NCI-H2196 (cell line): ENCODE data around the gene NLGN4Y.

Experiments
- DNase-seq: peaks from one replicate; lab custom pipeline; 2025; ENCODE audit not compliant: unreplicated experiment; lab: John Stamatoyannopoulos, UW

The NLGN4Y gene

DNA sequence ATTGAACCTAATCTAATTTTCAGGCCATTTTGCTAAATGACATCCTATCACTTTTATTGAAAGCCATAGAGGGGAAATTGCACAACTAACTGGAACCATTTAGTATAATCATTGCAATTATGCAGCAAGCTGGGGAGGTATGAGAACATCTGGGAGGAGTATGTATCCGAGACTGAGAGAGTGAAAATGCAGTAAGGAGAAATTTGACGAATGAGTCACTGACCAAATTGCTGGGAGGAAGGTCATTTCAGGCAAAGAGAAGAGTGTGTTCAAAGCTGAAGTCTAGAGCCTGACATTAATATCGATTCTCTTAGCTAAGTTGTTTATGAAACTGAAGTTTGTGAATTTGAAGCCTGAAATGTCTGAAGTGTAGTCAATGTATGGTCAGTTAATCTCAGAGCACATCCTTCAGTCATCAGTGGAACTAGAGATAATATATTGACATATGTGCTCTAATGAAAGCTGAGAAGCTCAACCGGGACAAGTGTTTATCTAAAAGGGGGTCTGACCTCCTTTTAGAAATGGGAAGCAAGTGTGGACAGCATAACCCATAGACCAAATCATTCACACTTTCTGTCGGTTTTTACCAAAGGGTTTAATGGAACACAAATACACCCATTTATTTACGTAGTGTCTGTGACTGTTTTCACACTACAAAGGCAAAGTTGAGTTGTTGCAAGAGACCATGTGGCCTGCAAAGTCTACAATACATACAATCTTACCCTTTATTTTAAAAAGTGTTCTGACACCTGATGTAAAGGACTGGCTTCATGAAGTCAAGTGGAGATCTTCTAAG lies 120.0 kb downstream of the NLGN4Y start:
- DNase-seq, result no peak

DNA sequence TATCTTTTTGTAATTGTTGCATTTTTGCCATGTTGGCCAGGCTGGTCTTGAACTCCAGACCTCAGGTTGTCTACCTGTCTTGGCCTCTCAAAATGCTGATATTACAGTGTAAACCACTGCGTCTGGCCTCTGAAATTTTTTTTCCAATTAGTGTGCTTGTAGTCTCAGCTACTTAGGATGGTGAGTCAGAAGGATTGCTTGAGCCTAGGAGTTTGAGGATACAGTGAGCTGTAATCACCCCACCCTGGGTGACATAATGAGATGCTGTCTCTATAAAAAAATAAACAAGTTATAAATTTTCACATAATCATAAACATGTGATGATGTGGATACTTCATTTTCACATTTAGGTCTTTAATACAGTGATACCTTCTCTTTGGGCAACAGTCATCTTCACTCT lies 154.9 kb downstream of the NLGN4Y start:
- no peak for DNase-seq

DNA sequence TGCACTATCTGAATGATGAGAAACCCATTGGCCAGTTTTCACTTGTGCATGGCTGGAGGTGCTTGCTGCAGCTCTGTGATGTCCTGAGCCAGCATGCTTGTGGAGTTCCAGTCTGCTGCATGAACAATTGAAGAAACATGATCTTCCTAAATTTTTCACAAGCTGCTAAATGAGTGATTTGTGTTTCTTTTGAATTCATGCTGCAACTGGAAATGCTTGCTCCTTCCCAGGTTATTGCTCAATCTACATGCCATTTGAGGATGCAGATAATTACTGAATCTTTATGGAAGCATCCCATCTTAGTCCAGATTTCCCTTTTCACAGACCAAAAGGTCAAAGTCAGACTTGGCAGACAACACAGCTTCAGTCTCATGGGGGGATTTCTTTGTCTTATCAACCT lies 170.2 kb downstream of the NLGN4Y start:
- DNase-seq, result no peak

DNA sequence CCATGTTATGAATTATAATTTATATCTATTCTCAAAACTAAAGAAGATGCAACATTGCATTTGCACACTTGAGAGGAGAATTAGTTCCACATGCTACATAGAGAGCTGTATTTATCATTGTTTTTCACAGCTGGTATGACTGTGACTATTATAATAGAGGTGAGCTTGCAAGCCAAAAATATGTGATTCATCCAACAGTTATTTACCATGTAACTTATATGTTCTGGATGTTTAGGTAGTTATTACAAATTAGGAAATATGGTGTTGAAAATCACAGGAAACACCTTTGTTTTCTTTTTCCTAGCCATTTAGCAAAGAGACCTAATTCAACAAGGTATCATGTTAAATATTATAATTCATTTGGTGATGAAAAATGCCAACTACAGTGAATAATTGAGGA lies 183.8 kb downstream of the NLGN4Y start:
- no peak for DNase-seq

DNA sequence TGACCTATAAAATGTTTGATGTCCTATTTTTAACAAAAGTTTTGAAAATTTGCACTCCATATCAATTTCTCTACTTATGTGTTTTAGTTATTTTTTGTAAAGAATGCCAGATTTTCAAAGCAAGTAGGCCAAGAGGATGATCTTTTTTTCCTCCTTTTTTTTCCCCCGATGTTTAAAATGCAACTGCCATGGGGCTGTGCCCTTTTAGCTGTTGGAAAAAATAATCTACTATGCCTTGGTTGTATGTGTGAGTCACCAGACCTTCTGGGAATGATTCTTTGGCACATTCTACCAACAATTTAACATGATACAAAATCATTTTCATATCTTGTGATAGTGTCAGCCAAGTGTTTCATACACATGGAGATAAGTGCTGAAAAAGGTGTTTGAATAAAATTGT lies 217.3 kb downstream of the NLGN4Y start:
- no peak for DNase-seq

DNA sequence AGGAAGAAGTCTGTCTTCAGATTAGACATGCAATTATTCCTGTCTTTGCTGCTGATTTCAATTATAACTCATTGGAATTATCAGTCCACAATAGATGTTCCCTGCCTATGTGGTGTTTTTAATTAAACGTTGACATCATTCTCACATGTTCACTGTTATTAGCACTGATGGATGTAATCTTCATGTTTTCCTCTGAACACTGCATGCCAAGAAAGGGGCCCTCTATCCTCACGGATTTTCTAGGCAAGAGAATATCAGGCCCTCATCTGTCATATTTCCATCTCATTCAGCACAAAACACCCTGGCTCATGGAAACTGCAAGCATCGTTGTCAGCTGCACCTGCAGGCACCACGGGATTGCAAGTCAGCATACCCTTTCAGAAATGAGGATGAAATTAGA lies 224.0 kb downstream of the NLGN4Y start:
- DNase-seq, result no peak

DNA sequence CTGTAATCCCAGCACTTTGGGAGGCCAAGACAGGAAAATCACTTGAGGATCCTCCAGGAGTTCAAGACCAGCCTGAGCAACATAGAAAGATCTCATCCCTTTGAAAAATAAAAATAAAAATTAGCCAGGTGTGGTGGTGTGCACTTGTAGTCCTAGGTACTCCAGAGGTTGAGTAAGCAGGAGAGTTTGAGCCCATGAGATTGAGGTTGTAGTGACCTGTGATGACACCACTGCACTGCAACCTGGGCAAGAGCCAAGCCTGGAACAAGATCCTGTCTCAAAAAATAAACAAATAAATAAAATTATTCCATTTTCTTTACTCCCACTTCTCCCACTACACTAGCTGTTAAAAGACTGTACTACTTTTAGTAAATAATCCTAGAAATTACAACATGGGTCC lies 231.2 kb downstream of the NLGN4Y start:
- no peak for DNase-seq

DNA sequence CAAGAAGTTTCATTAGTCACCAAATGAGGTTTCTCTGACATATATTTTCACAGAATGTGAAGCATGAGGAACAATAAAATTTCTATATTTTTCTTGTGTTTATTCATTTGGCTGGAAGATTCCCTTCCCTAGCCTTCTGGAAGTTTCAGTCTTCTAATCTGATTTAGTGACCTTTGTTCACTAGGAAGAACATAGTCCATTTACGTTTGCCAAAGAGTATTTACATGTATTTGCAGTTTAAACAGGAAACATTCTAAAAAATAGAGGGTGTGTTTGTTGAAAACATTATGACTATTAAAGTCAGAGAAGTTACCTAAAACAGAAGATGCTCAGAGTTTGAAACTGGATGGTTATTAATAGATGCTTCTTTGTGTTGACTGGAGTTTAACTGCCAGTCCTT lies 238.6 kb downstream of the NLGN4Y start:
- no peak for DNase-seq

DNA sequence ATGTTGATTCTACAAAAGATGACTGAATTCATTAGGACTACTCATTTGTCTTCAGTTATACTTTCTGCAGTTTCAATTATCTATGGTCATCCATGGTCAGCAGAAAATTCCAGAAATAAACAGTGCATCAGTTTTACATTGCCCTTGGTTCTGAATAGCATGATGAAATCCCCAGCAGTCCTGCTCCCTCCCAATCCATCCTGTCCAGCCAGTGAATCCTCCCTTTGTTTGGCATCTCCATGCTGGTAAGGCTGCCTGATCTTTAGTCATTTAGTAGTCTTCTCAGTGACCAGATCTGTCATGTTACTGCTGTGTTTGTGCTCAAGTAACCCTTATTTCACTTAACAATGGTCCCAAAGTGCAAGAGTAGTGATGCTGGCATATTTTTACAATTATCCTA lies 239.3 kb downstream of the NLGN4Y start:
- DNase-seq, result no peak

DNA sequence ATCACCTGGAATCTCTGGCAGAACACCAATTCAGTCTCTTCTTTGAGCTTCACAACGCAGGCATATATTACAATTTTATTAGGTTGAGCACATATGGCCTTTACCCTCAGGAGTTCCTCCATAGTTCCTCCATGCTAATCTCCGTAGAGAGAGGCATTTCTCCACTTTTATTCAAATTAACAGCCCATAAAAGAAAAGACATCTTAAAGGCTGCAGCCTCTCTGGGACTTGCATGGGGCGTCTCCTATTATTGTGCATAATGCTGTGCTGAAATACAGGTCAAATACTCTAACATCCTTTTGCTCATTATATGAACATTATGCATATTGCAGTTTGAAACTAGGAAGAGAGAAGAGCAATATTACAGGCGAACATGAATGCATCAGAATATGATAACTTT lies 253.9 kb downstream of the NLGN4Y start:
- no peak for DNase-seq

DNA sequence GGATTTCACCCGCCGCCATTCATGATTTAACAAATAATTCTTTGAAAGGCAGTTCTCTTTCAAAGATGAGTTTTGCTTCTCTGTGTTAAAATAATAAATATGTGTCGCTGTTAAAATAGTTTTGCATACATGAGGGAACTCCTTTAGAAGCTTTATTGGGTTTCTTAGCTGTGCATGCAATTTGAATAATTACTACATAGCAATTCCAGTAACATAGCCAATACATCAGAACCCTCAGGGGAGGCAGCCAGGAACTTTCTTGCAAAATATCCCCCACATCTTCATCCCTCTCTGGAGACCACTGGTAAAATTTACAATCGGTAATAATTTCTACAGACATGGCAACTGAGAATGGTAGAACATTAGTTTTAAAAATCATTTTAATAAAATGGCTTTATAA lies 268.8 kb downstream of the NLGN4Y start:
- DNase-seq, result no peak

DNA sequence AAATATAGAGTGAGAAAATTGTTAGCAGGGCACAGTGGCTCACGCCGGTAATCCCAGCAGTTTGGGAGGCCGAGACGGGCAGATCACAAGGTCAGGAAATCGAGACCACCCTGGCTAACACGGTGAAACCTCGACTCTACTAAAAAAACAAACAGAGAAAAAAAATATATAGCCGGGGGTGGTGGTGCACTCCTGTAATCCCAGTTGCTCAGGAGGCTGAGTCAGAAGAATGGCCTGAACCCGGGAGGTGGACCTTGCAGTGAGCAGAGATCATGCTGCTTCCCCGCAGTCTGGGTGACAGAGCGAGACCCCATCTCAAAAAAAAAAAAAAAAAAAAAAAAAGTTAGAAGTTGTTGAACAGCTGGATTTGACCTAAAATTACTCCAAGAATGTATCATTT lies 269.3 kb downstream of the NLGN4Y start:
- no peak for DNase-seq

DNA sequence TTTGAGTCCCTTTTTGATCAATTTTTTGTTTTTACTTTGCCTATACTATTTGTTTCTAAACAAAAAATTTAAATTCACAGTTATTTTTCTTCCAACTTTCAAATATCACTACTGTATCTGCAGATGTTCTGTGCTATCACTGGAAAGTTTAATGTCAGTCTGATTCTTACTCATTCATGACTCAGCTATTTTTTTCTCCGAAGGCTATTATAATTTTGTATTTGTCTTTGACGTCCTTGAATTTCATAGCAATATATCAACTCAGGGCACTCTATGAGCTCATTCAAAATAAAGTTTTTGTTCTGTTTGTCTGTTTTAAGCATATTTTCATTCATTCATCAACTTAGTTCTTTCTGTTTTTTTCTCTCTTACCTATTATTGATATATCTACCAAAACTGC lies 273.7 kb downstream of the NLGN4Y start:
- DNase-seq, result no peak

DNA sequence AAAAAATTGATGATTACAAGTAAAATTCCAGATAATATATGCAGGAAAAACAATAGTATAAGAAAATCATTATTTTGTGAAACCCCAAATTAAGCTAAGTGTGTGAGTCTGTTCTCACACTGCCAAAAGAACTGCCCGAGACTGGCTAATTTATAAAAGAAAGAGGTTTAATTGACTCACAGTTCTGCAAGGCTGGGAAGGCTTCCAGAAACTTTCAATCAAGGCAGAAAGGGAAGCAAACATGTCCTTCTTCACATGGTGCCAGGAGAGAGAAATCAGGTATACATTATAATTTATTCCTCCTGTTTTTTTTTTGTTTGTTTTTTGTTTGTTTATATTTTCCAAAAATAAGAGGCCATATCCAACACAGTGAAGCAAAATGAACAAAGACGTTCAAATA lies 276.8 kb downstream of the NLGN4Y start:
- DNase-seq, result no peak

DNA sequence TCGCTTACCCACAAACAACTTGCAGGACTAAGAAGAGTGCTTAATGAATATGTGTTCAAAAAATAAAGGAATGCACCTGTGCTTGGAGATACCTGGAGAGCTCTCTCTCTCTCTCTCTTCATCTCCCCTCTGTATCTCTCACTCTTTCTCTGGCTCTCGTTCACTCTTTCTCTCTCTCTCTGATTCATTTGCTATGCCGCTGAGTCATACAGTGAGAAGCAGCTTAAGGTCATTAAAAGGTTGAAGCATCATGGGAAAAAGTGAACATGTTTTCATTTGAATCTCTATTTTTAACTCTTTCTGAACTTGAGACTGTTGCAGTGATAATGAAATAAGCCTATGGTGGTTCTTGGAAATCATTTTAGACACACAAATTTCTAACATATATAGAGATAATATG lies 277.8 kb downstream of the NLGN4Y start:
- no peak for DNase-seq

DNA sequence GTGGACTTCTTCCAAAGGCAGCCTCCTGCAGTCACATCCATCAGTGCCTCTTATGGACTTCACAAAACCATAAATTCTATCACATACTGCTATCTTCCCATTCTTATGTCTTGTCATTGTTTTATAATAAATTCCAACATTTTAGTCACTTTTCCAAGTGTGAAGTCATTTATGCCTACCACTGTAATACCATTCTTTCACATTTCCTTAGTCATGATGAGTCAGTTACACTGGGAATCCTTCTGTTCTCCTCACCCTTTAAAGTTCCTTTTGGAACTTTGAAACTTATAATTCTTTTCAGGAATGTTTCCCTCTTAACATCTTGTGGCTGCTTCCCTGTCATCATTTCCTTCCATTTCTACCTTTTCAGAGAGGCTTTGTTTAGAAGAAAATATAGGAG lies 279.7 kb downstream of the NLGN4Y start:
- DNase-seq, result no peak

DNA sequence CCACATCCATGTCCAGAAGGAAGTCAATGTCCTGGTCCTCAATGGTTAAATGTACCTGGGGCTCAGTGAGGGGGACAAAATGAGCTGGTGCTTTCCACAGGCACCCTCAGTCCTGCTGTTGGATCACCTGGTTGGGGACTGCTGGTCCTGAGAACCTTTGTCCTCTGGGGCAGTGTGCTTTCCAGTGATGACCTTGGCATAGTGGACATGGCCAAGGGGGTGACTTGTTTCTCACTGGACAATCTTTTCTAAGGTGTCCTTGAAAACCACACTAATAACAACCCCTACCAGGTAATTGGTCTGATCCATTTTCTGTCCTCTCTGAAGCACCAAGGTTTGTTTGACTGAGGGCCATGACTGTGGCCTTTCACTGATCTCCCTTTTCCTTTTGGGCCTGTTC lies 294.1 kb downstream of the NLGN4Y start:
- DNase-seq, result no peak

DNA sequence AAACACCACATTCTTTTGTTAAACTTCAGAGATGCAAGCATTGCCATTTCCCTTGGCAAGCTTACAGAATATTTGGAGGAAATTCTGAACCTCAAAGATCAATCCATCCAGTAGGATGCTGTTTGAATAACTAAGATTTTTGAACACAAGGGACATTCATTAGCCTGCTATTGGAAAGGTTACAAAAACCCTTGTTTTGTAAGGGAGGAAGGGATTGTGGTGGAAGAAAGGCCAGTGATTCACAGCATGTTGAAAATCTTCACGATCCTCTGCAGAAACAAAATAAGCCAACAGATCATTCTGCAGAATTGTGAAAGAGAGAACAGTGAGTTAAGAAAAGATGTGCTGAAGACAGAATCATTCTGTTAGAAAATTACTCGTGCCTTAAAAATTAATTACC lies 297.9 kb downstream of the NLGN4Y start:
- no peak for DNase-seq

DNA sequence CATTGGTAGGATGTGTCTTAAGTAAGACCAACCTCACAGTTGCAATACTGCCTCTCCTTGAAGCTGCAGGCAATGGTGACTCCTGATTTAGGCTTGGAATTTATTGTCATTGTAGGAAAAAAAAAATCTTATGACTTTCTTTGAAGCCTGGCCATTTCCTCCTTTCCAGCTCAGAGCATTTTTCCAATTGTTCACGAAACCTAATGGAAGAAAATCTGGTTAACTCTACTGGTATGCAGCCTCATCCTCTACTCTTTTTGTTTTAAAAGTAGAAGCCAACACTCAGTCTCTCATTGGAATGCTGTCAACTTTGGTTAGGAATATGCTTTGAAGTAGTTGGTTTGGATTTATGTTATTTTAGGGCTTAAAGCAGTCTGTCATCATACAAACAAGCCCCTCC lies 298.6 kb downstream of the NLGN4Y start:
- no peak for DNase-seq

DNA sequence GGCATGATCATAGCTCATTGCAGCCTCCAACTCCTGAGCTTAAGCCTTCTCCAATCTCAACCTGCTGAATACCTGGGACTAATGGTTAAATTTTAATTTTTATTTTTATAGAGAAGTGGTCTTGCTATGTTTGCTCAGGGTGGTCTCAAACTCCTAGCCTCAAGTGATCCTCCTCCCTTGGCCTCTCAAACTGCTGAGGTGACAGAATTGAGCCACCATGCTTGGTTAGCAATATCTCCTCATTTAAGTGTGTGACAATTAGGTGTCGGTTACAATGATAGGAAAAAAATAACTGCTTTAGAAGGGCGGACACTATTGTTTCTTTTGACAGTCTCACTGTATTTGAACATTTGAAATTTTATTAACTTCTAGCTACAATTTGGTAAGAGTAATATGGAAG lies 300.3 kb downstream of the NLGN4Y start:
- DNase-seq, result no peak

DNA sequence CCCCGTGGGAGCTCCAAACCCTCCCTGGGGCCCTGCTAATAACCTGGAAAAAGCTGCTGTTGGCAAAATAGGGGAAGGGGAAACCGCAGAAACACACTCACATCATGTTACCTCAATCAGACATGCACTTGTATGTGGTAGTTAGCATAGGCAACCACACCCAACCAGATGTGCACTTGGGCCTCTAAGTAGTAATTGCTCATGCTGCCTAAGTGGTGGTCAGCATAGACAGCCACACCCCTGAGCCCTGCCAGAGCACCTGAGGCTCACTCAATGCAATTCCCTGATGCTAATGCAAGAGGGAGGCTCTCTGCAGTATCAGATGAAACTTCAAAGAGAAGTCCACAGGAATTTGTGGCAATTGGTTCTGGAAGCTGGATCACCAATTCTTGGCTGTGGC lies 301.4 kb downstream of the NLGN4Y start:
- no peak for DNase-seq

DNA sequence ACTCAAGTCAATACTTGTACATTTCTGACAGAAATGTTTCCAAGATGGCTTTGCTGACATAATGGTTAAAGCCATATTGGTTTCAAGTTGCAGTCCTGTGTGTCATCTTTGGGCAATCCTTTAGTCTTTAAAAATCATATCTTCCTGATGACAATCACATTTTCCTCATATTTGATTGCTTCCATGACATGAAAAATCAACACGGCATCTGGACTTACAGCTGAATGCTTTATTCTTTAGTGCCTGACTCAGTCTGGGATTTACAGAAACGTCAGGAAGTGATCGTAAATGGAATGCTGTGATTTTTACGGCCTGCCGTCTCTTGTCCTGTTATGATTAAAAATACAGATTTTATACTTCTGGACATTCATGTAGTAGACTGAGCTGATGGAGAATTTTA lies 304.2 kb downstream of the NLGN4Y start:
- no peak for DNase-seq

DNA sequence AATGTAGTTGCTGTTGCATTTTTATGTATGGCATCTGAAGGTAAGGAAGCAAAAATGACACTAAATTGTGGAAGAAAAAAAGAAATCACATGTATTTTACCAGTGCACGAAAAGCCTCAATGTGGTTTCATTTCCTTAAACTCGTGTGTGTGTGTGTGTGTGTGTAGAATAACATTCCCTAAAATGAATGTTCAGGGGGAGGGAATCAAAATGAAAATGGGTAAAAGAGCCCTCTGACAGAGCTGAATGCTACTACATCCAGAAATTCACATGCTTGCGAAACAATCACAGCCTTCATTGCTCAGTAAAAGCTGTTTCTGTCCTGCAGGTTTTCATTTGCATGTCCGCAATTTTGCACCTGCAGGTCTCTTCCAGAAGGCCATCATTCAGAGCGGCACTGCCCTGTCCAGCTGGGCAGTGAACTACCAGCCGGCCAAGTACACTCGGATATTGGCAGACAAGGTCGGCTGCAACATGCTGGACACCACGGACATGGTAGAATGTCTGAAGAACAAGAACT lies 305.1 kb downstream of the NLGN4Y start:
- no peak for DNase-seq
